Epithelial cell of proximal tubule (primary cell): ENCODE measurements around the gene DCANP1. TPM values are rescaled to one million over a fixed set of nuclear protein-coding genes. Genes with fewer than 3 reads are reported as not detected.

Experiments
- DNase-seq: peaks from one replicate; pipeline ENCODE4 v3.0.0-alpha.2; 2011; ENCODE audit warnings: low read depth
- H3K4me3 ChIP-seq: 2 replicates; pipeline ENCODE4 v1.5.1; 2011; ENCODE audit warnings: low read depth, mild to moderate bottlenecking, low read length
- total RNA-seq: library from RNA; depleted of rRNA; stranded (reverse); fragments of >200 nt; gene quantifications from 2 replicates; pipeline ENCODE4 v1.2.3, GENCODE V29; 2015
- TF ChIP-seq, protein P1 (sequence below): conservative IDR thresholded peaks from 2 replicates; pipeline ENCODE4 v1.5.1; 2012; ENCODE audit warnings: low read depth, mild to moderate bottlenecking, low read length

DCANP1 gene
- total RNA-seq, 1 donor from 2014 or later, result not detected

DNA sequence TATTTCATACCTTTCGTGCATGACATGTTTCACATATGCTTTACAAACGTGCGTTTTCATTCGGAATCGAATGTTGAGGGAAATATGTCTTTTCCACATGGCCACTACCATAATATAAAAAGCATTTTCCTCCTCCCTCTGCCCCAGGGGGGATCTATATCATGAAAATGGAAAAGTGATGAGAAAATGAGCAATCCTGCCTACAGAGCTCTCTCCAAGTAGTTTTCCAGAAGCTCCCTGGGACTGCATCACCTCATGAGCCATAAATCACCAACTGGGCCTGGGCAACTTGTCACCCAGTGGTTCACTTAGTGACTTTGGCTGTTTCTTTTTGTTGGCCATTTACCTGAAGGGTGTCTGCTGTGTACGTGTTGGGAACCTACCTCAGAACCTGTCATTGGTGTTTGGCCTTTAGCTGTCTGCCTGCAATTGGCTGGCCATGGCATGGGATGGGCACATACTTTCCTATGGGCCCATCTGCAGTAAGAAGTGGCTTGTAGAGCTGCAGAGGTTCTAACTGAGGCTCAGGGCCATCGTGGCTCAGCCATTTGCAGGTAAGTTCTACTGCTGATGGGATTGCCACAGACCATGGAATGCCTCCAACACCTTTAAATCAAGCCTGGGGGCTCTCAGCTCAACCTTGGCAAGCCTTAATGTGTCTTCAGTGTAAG lies 14.5 kb upstream of the DCANP1 start:
- H3K4me3 ChIP-seq, result no peak overlapping the region
- TF ChIP-seq, protein P1, sequence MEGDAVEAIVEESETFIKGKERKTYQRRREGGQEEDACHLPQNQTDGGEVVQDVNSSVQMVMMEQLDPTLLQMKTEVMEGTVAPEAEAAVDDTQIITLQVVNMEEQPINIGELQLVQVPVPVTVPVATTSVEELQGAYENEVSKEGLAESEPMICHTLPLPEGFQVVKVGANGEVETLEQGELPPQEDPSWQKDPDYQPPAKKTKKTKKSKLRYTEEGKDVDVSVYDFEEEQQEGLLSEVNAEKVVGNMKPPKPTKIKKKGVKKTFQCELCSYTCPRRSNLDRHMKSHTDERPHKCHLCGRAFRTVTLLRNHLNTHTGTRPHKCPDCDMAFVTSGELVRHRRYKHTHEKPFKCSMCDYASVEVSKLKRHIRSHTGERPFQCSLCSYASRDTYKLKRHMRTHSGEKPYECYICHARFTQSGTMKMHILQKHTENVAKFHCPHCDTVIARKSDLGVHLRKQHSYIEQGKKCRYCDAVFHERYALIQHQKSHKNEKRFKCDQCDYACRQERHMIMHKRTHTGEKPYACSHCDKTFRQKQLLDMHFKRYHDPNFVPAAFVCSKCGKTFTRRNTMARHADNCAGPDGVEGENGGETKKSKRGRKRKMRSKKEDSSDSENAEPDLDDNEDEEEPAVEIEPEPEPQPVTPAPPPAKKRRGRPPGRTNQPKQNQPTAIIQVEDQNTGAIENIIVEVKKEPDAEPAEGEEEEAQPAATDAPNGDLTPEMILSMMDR, result no peak
- no peak for DNase-seq

DNA sequence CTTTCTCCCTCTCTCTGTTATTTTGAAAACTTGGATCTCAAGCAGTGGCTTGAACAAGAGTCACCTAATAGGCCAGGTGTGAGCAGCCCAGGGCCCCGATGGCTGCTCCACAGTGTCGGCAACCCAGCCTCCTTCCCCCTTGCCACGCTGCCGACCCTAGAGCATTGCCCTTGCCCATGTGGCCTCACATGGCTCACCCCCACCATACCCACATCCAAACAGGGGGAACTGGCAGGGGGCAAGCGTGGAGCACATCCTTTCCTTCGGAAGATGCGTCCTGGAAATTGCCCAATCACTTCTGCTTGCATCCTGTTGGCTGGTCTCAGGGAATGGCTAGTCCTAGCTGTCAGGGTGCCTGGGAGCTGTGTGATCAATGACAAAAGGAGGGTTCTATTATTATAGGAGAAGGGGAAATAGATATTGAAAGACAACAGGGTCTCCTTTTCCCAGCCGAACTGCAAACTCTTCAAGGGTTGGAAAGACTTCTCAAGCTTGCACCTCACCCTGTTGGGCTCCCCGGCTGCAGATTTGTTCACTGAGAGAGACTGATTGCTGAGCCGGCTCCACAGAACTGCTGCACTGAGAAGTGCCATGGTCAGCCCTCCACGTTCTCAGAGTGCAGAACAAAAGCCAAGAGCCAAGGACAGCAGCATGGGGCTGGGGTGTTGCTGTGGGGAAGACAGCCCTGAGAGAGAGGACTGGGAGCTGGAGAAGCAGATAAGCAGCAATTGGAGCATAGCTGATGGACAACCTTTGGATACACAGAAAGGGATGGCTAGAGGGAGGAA lies 13.3 kb upstream of the DCANP1 start:
- TF ChIP-seq, protein P1, result no peak
- H3K4me3 ChIP-seq, result no peak overlapping the region
- no peak for DNase-seq

DNA sequence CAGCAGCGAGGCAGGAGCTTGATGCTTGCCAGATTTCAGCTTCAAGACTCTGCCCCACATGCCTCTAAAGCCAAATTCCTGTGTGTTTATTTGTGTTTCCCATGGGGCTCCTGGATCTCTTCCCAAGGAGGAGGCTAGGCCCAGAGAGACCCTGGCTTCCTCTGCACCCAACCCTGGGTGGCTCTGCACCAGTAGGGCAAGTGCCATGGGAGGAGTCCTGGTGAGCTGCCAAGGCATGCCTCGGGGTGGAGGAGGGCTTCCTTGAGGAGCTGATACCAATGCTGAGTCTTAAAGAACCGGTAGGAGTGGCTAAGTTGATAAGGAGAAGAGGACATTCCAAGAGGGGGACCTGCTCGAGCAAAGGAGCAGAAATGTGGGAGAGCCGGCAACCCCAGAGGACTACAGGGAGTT lies 11.8 kb upstream of the DCANP1 start:
- H3K4me3 ChIP-seq, result no peak overlapping the region
- TF ChIP-seq, protein P1, result no peak
- DNase-seq, result no peak

DNA sequence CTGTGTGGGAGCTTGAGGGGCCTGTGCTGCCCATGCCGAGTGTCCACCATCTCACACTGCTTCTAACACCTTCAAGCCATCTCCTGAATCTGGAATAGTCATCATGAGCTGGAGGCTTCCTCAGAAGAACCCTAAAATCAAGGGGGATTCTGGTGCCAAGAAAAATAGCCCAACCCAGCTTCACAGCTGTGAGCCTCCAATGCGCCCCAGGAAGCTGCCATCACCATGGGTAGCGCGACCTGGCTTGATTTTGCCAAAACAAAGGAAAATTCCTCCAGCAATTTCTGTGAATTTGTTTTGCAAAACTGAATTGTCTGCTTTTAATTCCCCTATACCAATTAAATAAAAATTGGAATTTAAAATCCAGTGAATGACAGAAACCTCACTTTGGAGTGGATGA lies 11.2 kb upstream of the DCANP1 start:
- TF ChIP-seq, protein P1, result no peak
- DNase-seq, result no peak
- H3K4me3 ChIP-seq, result no peak overlapping the region

DNA sequence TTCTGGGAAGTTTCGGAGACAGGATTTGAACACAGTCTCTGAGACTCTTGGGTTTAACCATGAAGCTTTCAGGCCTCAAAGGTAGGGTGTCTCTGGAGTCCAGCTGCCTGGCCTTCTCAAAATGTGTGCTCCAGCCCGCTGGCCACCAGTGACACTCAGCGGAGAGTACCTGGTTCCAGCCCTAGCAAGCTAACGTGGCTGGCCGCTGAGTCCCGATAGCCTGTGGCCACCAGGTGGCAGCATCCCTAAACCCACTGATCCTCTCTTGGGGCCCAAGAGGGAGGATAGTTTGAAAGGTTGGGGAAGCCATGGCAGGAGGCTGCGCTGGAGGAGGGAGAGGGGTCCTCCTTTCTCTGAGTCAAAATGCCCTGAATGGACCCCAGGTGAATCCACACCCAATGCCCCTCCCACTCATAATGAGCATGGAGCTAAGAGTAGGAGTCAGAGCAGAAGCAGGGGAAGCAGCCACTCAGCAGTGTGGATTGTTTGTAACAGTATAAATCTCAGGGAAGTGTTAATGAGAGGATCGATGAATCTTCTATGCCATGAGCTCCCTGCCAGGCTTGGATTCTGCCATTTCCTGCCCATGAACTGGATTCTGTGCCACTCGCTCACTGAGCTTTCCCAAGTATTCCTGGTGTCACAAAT lies 10.4 kb upstream of the DCANP1 start:
- no peak for DNase-seq
- TF ChIP-seq, protein P1, result peak; percentile 93
- H3K4me3 ChIP-seq, result no peak overlapping the region

DNA sequence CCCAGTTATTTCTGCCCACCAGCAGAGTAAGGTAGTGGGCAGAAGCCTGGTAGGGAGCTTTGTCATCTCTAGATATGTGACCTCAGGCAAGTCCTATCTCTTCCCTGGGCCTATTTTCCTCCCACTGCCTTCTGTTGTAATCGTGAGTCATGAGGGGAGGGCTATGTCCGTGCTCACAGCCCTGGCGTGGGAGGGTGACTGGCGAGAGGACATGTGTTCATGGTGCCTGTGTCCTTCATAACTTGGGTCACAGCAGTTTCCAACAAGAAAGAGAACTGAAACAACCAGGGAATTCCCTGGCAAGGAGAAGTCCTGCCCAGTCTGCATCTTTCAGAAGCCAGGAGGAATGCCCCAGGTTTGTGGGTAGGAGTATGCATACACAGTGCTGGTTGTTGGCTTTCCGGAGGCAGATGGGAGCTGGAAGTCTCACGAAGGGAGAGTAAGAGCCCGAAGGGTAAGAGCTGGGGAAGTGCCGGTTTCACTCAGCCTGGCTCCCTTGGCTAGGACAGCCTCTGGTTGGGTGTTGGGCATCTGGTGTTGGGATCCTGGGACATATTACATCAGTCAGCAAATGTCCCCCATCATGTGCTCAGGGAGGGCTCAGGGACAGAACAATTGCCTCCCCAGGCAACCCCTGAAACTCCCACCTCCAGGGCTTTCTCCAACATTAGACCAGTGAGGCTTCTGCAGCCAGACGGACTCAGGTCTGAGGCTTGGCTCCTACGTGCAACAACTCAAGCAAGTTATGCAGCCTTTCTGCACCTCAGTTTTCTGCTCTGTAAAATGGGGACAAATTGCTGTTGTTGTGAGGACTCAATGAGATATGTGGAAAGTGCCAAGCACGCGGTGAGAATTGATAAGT lies 9.3 kb upstream of the DCANP1 start:
- no peak for DNase-seq
- no peak overlapping the region for H3K4me3 ChIP-seq
- TF ChIP-seq, protein P1, result no peak
